Activated CD8-positive, alpha-beta memory T cell treated with anti-CD3 and anti-CD28 coated beads for 48 hours (primary cell): ENCODE data around the gene ADD2.
"Not testable (repeated sequence)": the region's sequence is repeated elsewhere in the genome, so short reads cannot be mapped to it uniquely, and the experiment has no call there.

Experiments used
- DNase-seq, 3 experiments: peaks; one replicate each; pipeline ENCODE4 v3.0.0-alpha.2; 2020; ENCODE audit warnings: low read depth in 2 of 3, low spot score in 2 of 3

Gene ADD2

GRCh38 chr2:70647873-70648481 is 120.0 kb downstream of the ADD2 start:
- DNase-seq, result peak; percentile 37 to 51 (median 46)

- DNase-seq, result no peak
These were observed 121.6 kb downstream of the ADD2 start for GRCh38 chr2:70646420-70646818.

GRCh38 chr2:70645733-70646419 is 122.1 kb downstream of the ADD2 start:
- no peak for DNase-seq

GRCh38 chr2:70643715-70644114 is 124.3 kb downstream of the ADD2 start:
- no peak for DNase-seq

- DNase-seq, result no peak
These were observed 126.7 kb downstream of the ADD2 start for GRCh38 chr2:70641263-70641784.

GRCh38 chr2:70639841-70640436 is 128.1 kb downstream of the ADD2 start:
- DNase-seq, result no peak

GRCh38 chr2:70638561-70638960 is 129.4 kb downstream of the ADD2 start:
- DNase-seq, result no peak

GRCh38 chr2:70633508-70633907 is 134.5 kb downstream of the ADD2 start:
- DNase-seq, result no peak

- no peak for DNase-seq
These were observed 135.0 kb downstream of the ADD2 start for GRCh38 chr2:70632966-70633365.

GRCh38 chr2:70632388-70632787 is 135.6 kb downstream of the ADD2 start:
- no peak for DNase-seq

GRCh38 chr2:70630761-70631160 is 137.2 kb downstream of the ADD2 start:
- no peak for DNase-seq

- no peak for DNase-seq
These were observed 140.6 kb downstream of the ADD2 start for GRCh38 chr2:70627211-70627898.

- DNase-seq, result no peak
These were observed 141.6 kb downstream of the ADD2 start for GRCh38 chr2:70626254-70626990.

GRCh38 chr2:70621536-70621935 is 146.5 kb downstream of the ADD2 start:
- not testable (repeated sequence) for DNase-seq

GRCh38 chr2:70620020-70620419 is 148.0 kb downstream of the ADD2 start:
- DNase-seq, result no peak

- no peak for DNase-seq
These were observed 148.8 kb downstream of the ADD2 start for GRCh38 chr2:70619167-70619566.

GRCh38 chr2:70616168-70616694 is 151.8 kb downstream of the ADD2 start:
- DNase-seq, result no peak

- no peak for DNase-seq
These were observed 152.8 kb downstream of the ADD2 start for GRCh38 chr2:70615222-70615621.

- DNase-seq, result no peak
These were observed 154.5 kb downstream of the ADD2 start for GRCh38 chr2:70613521-70613920.

GRCh38 chr2:70612574-70612973 is 155.4 kb downstream of the ADD2 start:
- DNase-seq, result no peak

GRCh38 chr2:70608373-70608772 is 159.6 kb downstream of the ADD2 start:
- no peak for DNase-seq
